Left lung (tissue), 10 donors: ENCODE data around the gene ARSB. TPM values are rescaled to one million over a fixed set of nuclear protein-coding genes. Genes with fewer than 3 reads are reported as not detected.
A peak's percentile ranks its signal among the peaks of the same experiment; 100 is the strongest.

Source experiments
- ATAC-seq: fragments of 200-7000 bp; cut with Tn5 transposase; one replicate; pipeline ENCODE4 v1.9.1; 2020; ENCODE audit warnings: moderate library complexity
- DNase-seq, 4 donors: peaks; one replicate each; pipeline ENCODE4 v3.0.0-alpha.2; 2013 to 2020
- H3K27ac ChIP-seq, 2 donors: fragments of 200-600 bp; sonication (generic) in 1 of 2; one replicate each; pipeline versions ENCODE4 v1.5.0 to v1.8.0; 2020 to 2021
- H3K27me3 ChIP-seq, 2 donors: fragments of 200-600 bp; sonication (generic) in 1 of 2; one replicate each; pipeline versions ENCODE4 v1.5.0 to v1.8.0; 2020 to 2021
- H3K36me3 ChIP-seq, 2 donors: fragments of 200-600 bp; sonication (generic) in 1 of 2; one replicate each; pipeline versions ENCODE4 v1.5.0 to v1.8.0; 2020 to 2021
- H3K4me1 ChIP-seq, 2 donors: fragments of 200-600 bp; one replicate each; pipeline ENCODE4 v1.8.0; 2021
- H3K4me3 ChIP-seq, 2 donors: fragments of 200-600 bp; sonication (generic) in 1 of 2; one replicate each; pipeline versions ENCODE4 v1.5.0 to v1.8.0; 2020 to 2021; ENCODE audit warnings: mild to moderate bottlenecking in 1 of 2
- H3K9me3 ChIP-seq, 2 donors: fragments of 200-600 bp; sonication (generic) in 1 of 2; one replicate each; pipeline versions ENCODE4 v1.5.0 to v1.8.0; 2020 to 2021
- intact Hi-C, 2 donors: fragments of 100-400 bp; cut with DNase I; formaldehyde crosslinking; loops; one replicate each; pipeline versions ENCODE4 v1.11.2 to v1.14.2; 2022
- polyA plus RNA-seq, 6 donors: library from polyadenylated mRNA; unstranded; fragments of 120-200 nt; gene quantifications; one replicate each; pipeline ENCODE4 v1.2.1, GENCODE V29; 2013; ENCODE audit not compliant: insufficient read length in 6 of 6
- total RNA-seq, 2 donors: library from RNA; stranded (reverse); fragmentation: NEBNext Ultra II Directional; extraction: Animal tissue kit (Norgen Biotek cat#: 25700); gene quantifications; one replicate each; pipeline ENCODE4 v1.2.1, GENCODE V29; 2021
- TF ChIP-seq, protein P1 (sequence below), 2 donors: fragments of 200-600 bp; sonication (generic) in 1 of 2; IDR thresholded peaks; one replicate each; pipeline versions ENCODE4 v1.5.0 to v1.8.0; 2021; ENCODE audit warnings: antibody characterized with exemption in 2 of 2
- donor health status: DM: no; HTN: yes; CAD: no.
- donor health status: DM: no; HTN: no; CAD: no.

Gene ARSB
- total and polyA plus RNA-seq, 8 donors, result 13.2 to 26.0 (median 16.8) TPM

- Histone ChIP-seq H3K36me3 (no peaks in the 10 kb centered on the region), H3K27ac (no peak overlapping the region), H3K4me1 (peaks cover 0 to 10% of the 10 kb centered on the region in 2 donors), H3K9me3 (no peaks in the 10 kb centered on the region), H3K27me3 (no peaks in the 10 kb centered on the region), H3K4me3 (no peak overlapping the region)
- no peak for DNase-seq
- no peak for ATAC-seq
- intact Hi-C loops, result no loop called here
- TF ChIP-seq, protein P1, sequence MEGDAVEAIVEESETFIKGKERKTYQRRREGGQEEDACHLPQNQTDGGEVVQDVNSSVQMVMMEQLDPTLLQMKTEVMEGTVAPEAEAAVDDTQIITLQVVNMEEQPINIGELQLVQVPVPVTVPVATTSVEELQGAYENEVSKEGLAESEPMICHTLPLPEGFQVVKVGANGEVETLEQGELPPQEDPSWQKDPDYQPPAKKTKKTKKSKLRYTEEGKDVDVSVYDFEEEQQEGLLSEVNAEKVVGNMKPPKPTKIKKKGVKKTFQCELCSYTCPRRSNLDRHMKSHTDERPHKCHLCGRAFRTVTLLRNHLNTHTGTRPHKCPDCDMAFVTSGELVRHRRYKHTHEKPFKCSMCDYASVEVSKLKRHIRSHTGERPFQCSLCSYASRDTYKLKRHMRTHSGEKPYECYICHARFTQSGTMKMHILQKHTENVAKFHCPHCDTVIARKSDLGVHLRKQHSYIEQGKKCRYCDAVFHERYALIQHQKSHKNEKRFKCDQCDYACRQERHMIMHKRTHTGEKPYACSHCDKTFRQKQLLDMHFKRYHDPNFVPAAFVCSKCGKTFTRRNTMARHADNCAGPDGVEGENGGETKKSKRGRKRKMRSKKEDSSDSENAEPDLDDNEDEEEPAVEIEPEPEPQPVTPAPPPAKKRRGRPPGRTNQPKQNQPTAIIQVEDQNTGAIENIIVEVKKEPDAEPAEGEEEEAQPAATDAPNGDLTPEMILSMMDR (IDR thresholded peaks at IDR 0.05), result no peak
Observed at GRCh38 chr5:78798673-78799029, 186.5 kb downstream of the ARSB start.

- Histone ChIP-seq H3K9me3 (no peaks in the 10 kb centered on the region), H3K4me1 (peaks cover 0 to 10% of the 10 kb centered on the region in 2 donors), H3K4me3 (no peak overlapping the region), H3K27ac (no peak overlapping the region), H3K27me3 (no peaks in the 10 kb centered on the region), H3K36me3 (no peaks in the 10 kb centered on the region)
- TF ChIP-seq, protein P1 (IDR thresholded peaks at IDR 0.05), result no peak
- DNase-seq (peak in 2 of 4 donors; percentile 83 to 85), ATAC-seq (peak; percentile 58)
- intact Hi-C loops, result no loop called here
Observed at GRCh38 chr5:78797936-78798672, 187.0 kb downstream of the ARSB start.

GRCh38 chr5:78795757-78796156 lies 189.4 kb downstream of the ARSB start:
- intact Hi-C loops, result no loop called here

GRCh38 chr5:78794693-78795215 lies 190.4 kb downstream of the ARSB start:
- TF ChIP-seq, protein P1 (IDR thresholded peaks at IDR 0.05), result no peak
- H3K27ac ChIP-seq, result no peak overlapping the region
- no peaks in the 10 kb centered on the region for H3K27me3 ChIP-seq
- H3K4me3 ChIP-seq, result no peak overlapping the region
- peaks cover 0 to 10% of the 10 kb centered on the region in 2 donors for H3K4me1 ChIP-seq
- ATAC-seq (no peak), DNase-seq (no peak)
- H3K36me3 ChIP-seq, result no peaks in the 10 kb centered on the region
- intact Hi-C loops, result no loop called here
- H3K9me3 ChIP-seq, result no peaks in the 10 kb centered on the region

More at GRCh38 chr5:78795757-78796156, 189.4 kb downstream of the ARSB start:
- no peaks in the 10 kb centered on the region for H3K9me3 ChIP-seq
- H3K36me3 ChIP-seq, result no peaks in the 10 kb centered on the region
- TF ChIP-seq, protein P1 (IDR thresholded peaks at IDR 0.05), result no peak
- H3K27me3 ChIP-seq, result no peaks in the 10 kb centered on the region
- DNase-seq, result no peak
- no peak overlapping the region for H3K27ac ChIP-seq
- no peak overlapping the region for H3K4me3 ChIP-seq
- peaks cover 0 to 10% of the 10 kb centered on the region in 2 donors for H3K4me1 ChIP-seq
- peak; percentile 39 for ATAC-seq

GRCh38 chr5:78793907-78794662 lies 191.0 kb downstream of the ARSB start:
- DNase-seq (no peak), ATAC-seq (no peak)
- H3K9me3 ChIP-seq, result no peaks in the 10 kb centered on the region
- H3K36me3 ChIP-seq, result no peaks in the 10 kb centered on the region
- no peaks in the 10 kb centered on the region for H3K27me3 ChIP-seq
- no peak overlapping the region for H3K27ac ChIP-seq
- TF ChIP-seq, protein P1 (IDR thresholded peaks at IDR 0.05), result no peak
- peaks cover 0 to 7% of the 10 kb centered on the region in 2 donors for H3K4me1 ChIP-seq
- H3K4me3 ChIP-seq, result no peak overlapping the region
- intact Hi-C loops, result no loop called here
